Measurements from ENCODE around the gene TNFRSF13B. TPM values are rescaled to one million over a fixed set of nuclear protein-coding genes. Genes with fewer than 3 reads are reported as not detected.
"Not testable (repeated sequence)": the region's sequence is repeated elsewhere in the genome, so short reads cannot be mapped to it uniquely, and the experiment has no call there.

The TNFRSF13B gene
- total RNA-seq, 4 donors from 2014 or later = 0.66 TPM; not detected in 3

GRCh38 chr17:17015230-17015629 is 43.3 kb upstream of the TNFRSF13B start:
- Histone ChIP-seq H3K27me3 (no peaks in the 10 kb centered on the region), H3K27ac (replicated peaks in 1 of 4) (no peak overlapping the region), H3K9me3 (no peaks in the 10 kb centered on the region), H3K4me3 (no peak overlapping the region), H3K4me1 (no peaks in the 10 kb centered on the region), H3K36me3 (no peaks in the 10 kb centered on the region)
- TF ChIP-seq POLR2AphosphoS5 (IDR thresholded peaks at IDR 0.05) (no peak), CTCF (IDR thresholded peaks at IDR 0.05) (no peak), POLR2A (IDR thresholded peaks at IDR 0.05; ENCODE audit: low read depth) (no peak), EP300 (IDR thresholded peaks at IDR 0.05) (no peak)
- intact Hi-C loops (cut with DNase I) = no loop called here
- DNase-seq (ENCODE audit: extremely low spot score) = no peak
- 94% methylated on average over 6 of the region's 6 CpGs for WGBS

- H3K4me1 ChIP-seq; H3K27me3 ChIP-seq; H3K27ac ChIP-seq (replicated peaks in 1 of 4); DNase-seq (ENCODE audit: extremely low spot score); intact Hi-C loops (cut with DNase I); H3K36me3 ChIP-seq; H3K4me3 ChIP-seq; H3K9me3 ChIP-seq: not testable (repeated sequence)
- 83% methylated on average over 8 of the region's 9 CpGs for WGBS
Measured at GRCh38 chr17:17014748-17015124, 42.8 kb upstream of the TNFRSF13B start.

GRCh38 chr17:17013828-17014747 is 42.2 kb upstream of the TNFRSF13B start:
- H3K27ac ChIP-seq (replicated peaks in 1 of 4); H3K4me1 ChIP-seq; intact Hi-C loops (cut with DNase I); H3K9me3 ChIP-seq; H3K4me3 ChIP-seq; H3K36me3 ChIP-seq; DNase-seq (ENCODE audit: extremely low spot score); H3K27me3 ChIP-seq: not testable (repeated sequence)
- WGBS = 89% methylated on average over 4 of the region's 14 CpGs

GRCh38 chr17:17011043-17011907 is 39.4 kb upstream of the TNFRSF13B start:
- WGBS = no CpG with 5 or more reads among the region's 12 CpGs
- H3K27me3 ChIP-seq; DNase-seq (ENCODE audit: extremely low spot score); H3K4me1 ChIP-seq; intact Hi-C loops (cut with DNase I); H3K36me3 ChIP-seq; H3K27ac ChIP-seq (replicated peaks in 1 of 4); H3K9me3 ChIP-seq; H3K4me3 ChIP-seq: not testable (repeated sequence)

GRCh38 chr17:17010545-17011034 is 38.7 kb upstream of the TNFRSF13B start:
- H3K36me3 ChIP-seq; H3K9me3 ChIP-seq; H3K27me3 ChIP-seq; intact Hi-C loops (cut with DNase I); H3K4me3 ChIP-seq; H3K27ac ChIP-seq (replicated peaks in 1 of 4); DNase-seq (ENCODE audit: extremely low spot score); H3K4me1 ChIP-seq: not testable (repeated sequence)
- no CpG with 5 or more reads among the region's 12 CpGs for WGBS

GRCh38 chr17:17009972-17010371 is 38.1 kb upstream of the TNFRSF13B start:
- not testable (repeated sequence) for H3K36me3 ChIP-seq; DNase-seq (ENCODE audit: extremely low spot score); H3K4me3 ChIP-seq; H3K27ac ChIP-seq (replicated peaks in 1 of 4); H3K4me1 ChIP-seq; H3K27me3 ChIP-seq; H3K9me3 ChIP-seq
- WGBS = 56% methylated on average over 1 of the region's 4 CpGs
- intact Hi-C loops (cut with DNase I) = loop anchor here (10.0 kb wide), 2 partner anchors 145 to 305 kb away; no protein-coding TSS in a partner anchor

- H3K36me3 ChIP-seq; H3K4me1 ChIP-seq; H3K27me3 ChIP-seq; H3K27ac ChIP-seq (replicated peaks in 1 of 4); H3K9me3 ChIP-seq; H3K4me3 ChIP-seq; DNase-seq (ENCODE audit: extremely low spot score): not testable (repeated sequence)
- intact Hi-C loops (cut with DNase I) = loop anchor here (10.0 kb wide), 2 partner anchors 146 to 306 kb away; no protein-coding TSS in a partner anchor
- 93% methylated on average over 9 of the region's 10 CpGs for WGBS
Measured at GRCh38 chr17:17008621-17009397, 36.9 kb upstream of the TNFRSF13B start.

GRCh38 chr17:17007891-17008290 is 36.0 kb upstream of the TNFRSF13B start:
- H3K4me1 ChIP-seq; H3K4me3 ChIP-seq; H3K36me3 ChIP-seq; DNase-seq (ENCODE audit: extremely low spot score); H3K27me3 ChIP-seq; H3K9me3 ChIP-seq; H3K27ac ChIP-seq (replicated peaks in 1 of 4): not testable (repeated sequence)
- 100% methylated on average over 1 of the region's 6 CpGs for WGBS
- intact Hi-C loops (cut with DNase I) = loop anchor here (10.0 kb wide), 2 partner anchors 147 to 307 kb away; no protein-coding TSS in a partner anchor

- H3K27me3 ChIP-seq; DNase-seq (ENCODE audit: extremely low spot score); H3K27ac ChIP-seq (replicated peaks in 1 of 4); H3K9me3 ChIP-seq; H3K36me3 ChIP-seq; H3K4me3 ChIP-seq; H3K4me1 ChIP-seq: not testable (repeated sequence)
- intact Hi-C loops (cut with DNase I) = loop anchor here (10.0 kb wide), 2 partner anchors 150 to 310 kb away; no protein-coding TSS in a partner anchor
- WGBS = 86% methylated on average over 4 of the region's 14 CpGs
Measured at GRCh38 chr17:17004997-17005614, 33.2 kb upstream of the TNFRSF13B start.

Data from esophagus muscularis mucosa (tissue), 4 donors.